GM12878 (cell line): ENCODE results near the gene FRMPD2. TPM values are rescaled to one million over a fixed set of nuclear protein-coding genes. Genes with fewer than 3 reads are reported as not detected.
A peak's percentile ranks its signal among the peaks of the same experiment; 100 is the strongest.

ENCODE experiments used
- BCL3 ChIP-seq: IDR thresholded peaks from 2 replicates; pipeline ENCODE4 v1.6.1; 2011; ENCODE audit warnings: borderline replicate concordance, low read depth, mild to moderate bottlenecking, moderate library complexity, low read length; ENCODE audit not compliant: insufficient read depth, poor library complexity, severe bottlenecking
- BHLHE40 ChIP-seq, 2 experiments: fragments of 450-650 bp in 1 of 2; IDR thresholded peaks; 2 replicates each; pipeline ENCODE4 v1.6.1; 2011 to 2017; ENCODE audit warnings: low read depth in 2 of 2, borderline replicate concordance in 1 of 2, improper control_type of control experiment in 1 of 2, low read length in 1 of 2, mild to moderate bottlenecking in 1 of 2
- BRCA1 ChIP-seq: IDR thresholded peaks from 2 replicates; pipeline ENCODE4 v1.6.1; 2011; ENCODE audit warnings: low read depth, low read length, improper control_type of control experiment
- CHD2 ChIP-seq: IDR thresholded peaks from 2 replicates; pipeline ENCODE4 v1.6.1; 2011; ENCODE audit warnings: low read depth, low read length, improper control_type of control experiment, borderline replicate concordance
- CHD4 ChIP-seq: fragments of 200-600 bp; sonication (generic); IDR thresholded peaks from 2 replicates; pipeline ENCODE4 v1.6.1; 2016; ENCODE audit warnings: mild to moderate bottlenecking
- CREB1 ChIP-seq: IDR thresholded peaks from 2 replicates; pipeline ENCODE4 v1.6.1; 2012; ENCODE audit warnings: low read depth, mild to moderate bottlenecking, inconsistent platforms
- EP300 ChIP-seq, 2 experiments: fragments of 150-350 bp in 1 of 2; IDR thresholded peaks; 2 replicates each; pipeline ENCODE4 v1.6.1; 2011 to 2012; ENCODE audit warnings: low read depth in 2 of 2, low read length in 2 of 2, borderline replicate concordance in 1 of 2, improper control_type of control experiment in 1 of 2, inconsistent platforms in 1 of 2; ENCODE audit not compliant: control insufficient read depth in 1 of 2
- FOS ChIP-seq: IDR thresholded peaks from 3 replicates; pipeline ENCODE4 v1.6.1; 2011; ENCODE audit warnings: borderline replicate concordance; ENCODE audit not compliant: insufficient read length; ENCODE audit errors: extremely low read depth
- GATAD2B ChIP-seq: fragments of 450-650 bp; conservative IDR thresholded peaks from 2 replicates; pipeline ENCODE4 v1.6.1; 2017; ENCODE audit warnings: low read depth, mild to moderate bottlenecking, moderate library complexity
- JUND ChIP-seq: IDR thresholded peaks from 2 replicates; pipeline ENCODE4 v1.6.1; 2012; ENCODE audit warnings: low read depth, mild to moderate bottlenecking, low read length, improper control_type of control experiment, moderate library complexity
- KDM1A ChIP-seq: fragments of 200-600 bp; sonication (generic); IDR thresholded peaks from 2 replicates; pipeline ENCODE4 v1.6.1; 2016; ENCODE audit warnings: borderline replicate concordance
- KLF5 ChIP-seq: fragments of 450-650 bp; IDR thresholded peaks from 2 replicates; pipeline ENCODE4 v1.6.1; 2014; ENCODE audit warnings: mild to moderate bottlenecking; ENCODE audit not compliant: partially characterized antibody
- MTA3 ChIP-seq: IDR thresholded peaks from 2 replicates; pipeline ENCODE4 v1.6.1; 2012; ENCODE audit warnings: low read length, inconsistent platforms, borderline replicate concordance
- POLR2AphosphoS5 ChIP-seq: IDR thresholded peaks from 2 replicates; pipeline ENCODE4 v1.6.1; 2011; ENCODE audit warnings: mild to moderate bottlenecking, low read length, inconsistent platforms
- POU2F2 ChIP-seq: IDR thresholded peaks from 3 replicates; pipeline ENCODE4 v1.6.1; 2011; ENCODE audit warnings: low read depth, mild to moderate bottlenecking, low read length, borderline replicate concordance
- RAD51 ChIP-seq: fragments of 450-650 bp; IDR thresholded peaks from 2 replicates; pipeline ENCODE4 v1.6.1; 2016; ENCODE audit warnings: moderate library complexity, mild to moderate bottlenecking, inconsistent platforms
- RCOR1 ChIP-seq: conservative IDR thresholded peaks from 2 replicates; pipeline ENCODE4 v1.6.1; 2012; ENCODE audit warnings: low read depth, low read length, improper control_type of control experiment
- RFX5 ChIP-seq: IDR thresholded peaks from 2 replicates; pipeline ENCODE4 v1.6.1; 2011; ENCODE audit warnings: low read depth, low read length, improper control_type of control experiment
- RUNX3 ChIP-seq: IDR thresholded peaks from 2 replicates; pipeline ENCODE4 v1.6.1; 2012; ENCODE audit warnings: low read length, inconsistent platforms
- SIX5 ChIP-seq: IDR thresholded peaks from 2 replicates; pipeline ENCODE4 v1.6.1; 2011; ENCODE audit warnings: mild to moderate bottlenecking, low read depth, low read length, moderate library complexity; ENCODE audit not compliant: severe bottlenecking
- SREBF1 ChIP-seq: IDR thresholded peaks from 2 replicates; pipeline ENCODE4 v1.6.1; 2012; ENCODE audit warnings: mild to moderate bottlenecking, low read length
- TCF12 ChIP-seq: IDR thresholded peaks from 2 replicates; pipeline ENCODE4 v1.6.1; 2011; ENCODE audit warnings: low read depth, mild to moderate bottlenecking, low read length
- ZBTB4 ChIP-seq: fragments of 450-650 bp; formaldehyde crosslinking; IDR thresholded peaks from 2 replicates; pipeline ENCODE4 v1.4.0; 2022; ENCODE audit warnings: mild to moderate bottlenecking, moderate library complexity
- polyA plus RNA-seq, 11 experiments: library from polyadenylated mRNA; depleted of rRNA in 4 of 11; unstranded in 6 of 11; stranded (reverse) in 5 of 11; fragments of >200 nt; fragmentation: Nextera tagmentation in 4 of 11; fragmentation: Illumina TruSeq in 1 of 11; extraction: Ambion mirVana in 4 of 11; extraction: Trizol in 1 of 11; gene quantifications; 1 replicate in 1 of 11; 2 replicates in 10 of 11; pipeline versions ENCODE4 v1.2.1 to v1.2.3, GENCODE V29; 2011 to 2016; ENCODE audit warnings: inconsistent platforms in 2 of 11, missing spikeins in 2 of 11, low read depth in 1 of 11
- total RNA-seq, 4 experiments: library from RNA; depleted of rRNA in 3 of 4; stranded (reverse); fragments of >200 nt in 3 of 4; fragmentation: Illumina TruSeq in 1 of 4; extraction: Trizol in 1 of 4; gene quantifications; 2 replicates each; pipeline versions ENCODE4 v1.2.1 to v1.2.3, GENCODE V29; 2013 to 2021
- TF ChIP-seq, protein P1 (sequence below): fragments of 450-650 bp; IDR thresholded peaks from 2 replicates; pipeline ENCODE4 v1.6.1; 2016; ENCODE audit warnings: mild to moderate bottlenecking
- TF ChIP-seq, protein P2 (sequence below): IDR thresholded peaks from 2 replicates; pipeline ENCODE4 v1.6.1; 2011; ENCODE audit warnings: mild to moderate bottlenecking, low read depth, low read length, moderate library complexity; ENCODE audit not compliant: insufficient replicate concordance

FRMPD2 gene
- total and polyA plus RNA-seq, 10 of the 15 experiments (the other 5 are each of a cell fraction or from before 2014, with no cell fraction given) = 0.38 to 5.7 (median 1.4) TPM

GRCh38 chr10:48282829-48283228 lies 8.3 kb upstream of the FRMPD2 start (continued):
- no peak for TF ChIP-seq KLF5
- no peak for TF ChIP-seq SREBF1
- TF ChIP-seq CHD4 = no peak
- 0 out of 2 replicates have a peak, but pooled peaks have one; percentile 15 for TF ChIP-seq TCF12
- peak; percentile 66; the same call in 1 of the 2 replicates for TF ChIP-seq GATAD2B
- TF ChIP-seq RUNX3 = peak; percentile 69
- 0 out of 3 replicates have a peak, but pooled peaks have one; percentile 24 for TF ChIP-seq POU2F2
- TF ChIP-seq RFX5 = no peak
- no peak for TF ChIP-seq RAD51
- TF ChIP-seq, protein P1, sequence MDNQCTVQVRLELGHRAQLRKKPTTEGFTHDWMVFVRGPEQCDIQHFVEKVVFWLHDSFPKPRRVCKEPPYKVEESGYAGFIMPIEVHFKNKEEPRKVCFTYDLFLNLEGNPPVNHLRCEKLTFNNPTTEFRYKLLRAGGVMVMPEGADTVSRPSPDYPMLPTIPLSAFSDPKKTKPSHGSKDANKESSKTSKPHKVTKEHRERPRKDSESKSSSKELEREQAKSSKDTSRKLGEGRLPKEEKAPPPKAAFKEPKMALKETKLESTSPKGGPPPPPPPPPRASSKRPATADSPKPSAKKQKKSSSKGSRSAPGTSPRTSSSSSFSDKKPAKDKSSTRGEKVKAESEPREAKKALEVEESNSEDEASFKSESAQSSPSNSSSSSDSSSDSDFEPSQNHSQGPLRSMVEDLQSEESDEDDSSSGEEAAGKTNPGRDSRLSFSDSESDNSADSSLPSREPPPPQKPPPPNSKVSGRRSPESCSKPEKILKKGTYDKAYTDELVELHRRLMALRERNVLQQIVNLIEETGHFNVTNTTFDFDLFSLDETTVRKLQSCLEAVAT = peak; percentile 93
- no peak for TF ChIP-seq SIX5
- peak; percentile 88 for TF ChIP-seq POLR2AphosphoS5
- TF ChIP-seq CHD2 = 0 out of 2 replicates have a peak, but pooled peaks have one; percentile 3
- peak in 1 of 2 experiments; percentile 48; a peak in 1 of 4 replicates for TF ChIP-seq BHLHE40 (IDR thresholded peaks at IDR 0.05; ENCODE audit: borderline replicate concordance in 1 of 2, low read depth in 2 of 2, low read length in 1 of 2)
- no peak for TF ChIP-seq BRCA1
- TF ChIP-seq ZBTB4 = no peak
- TF ChIP-seq JUND = no peak
- no peak for TF ChIP-seq CREB1
- TF ChIP-seq FOS = no peak
- peak; percentile 18 for TF ChIP-seq BCL3
- peak; percentile 18 to 47; a peak in 1 of 4 replicates for TF ChIP-seq EP300 (IDR thresholded peaks at IDR 0.05; ENCODE audit: borderline replicate concordance in 1 of 2, control insufficient read depth in 1 of 2, low read depth in 2 of 2, low read length in 2 of 2)
- no peak for TF ChIP-seq KDM1A
- TF ChIP-seq RCOR1 = no peak
- no peak for TF ChIP-seq MTA3
- TF ChIP-seq, protein P2, sequence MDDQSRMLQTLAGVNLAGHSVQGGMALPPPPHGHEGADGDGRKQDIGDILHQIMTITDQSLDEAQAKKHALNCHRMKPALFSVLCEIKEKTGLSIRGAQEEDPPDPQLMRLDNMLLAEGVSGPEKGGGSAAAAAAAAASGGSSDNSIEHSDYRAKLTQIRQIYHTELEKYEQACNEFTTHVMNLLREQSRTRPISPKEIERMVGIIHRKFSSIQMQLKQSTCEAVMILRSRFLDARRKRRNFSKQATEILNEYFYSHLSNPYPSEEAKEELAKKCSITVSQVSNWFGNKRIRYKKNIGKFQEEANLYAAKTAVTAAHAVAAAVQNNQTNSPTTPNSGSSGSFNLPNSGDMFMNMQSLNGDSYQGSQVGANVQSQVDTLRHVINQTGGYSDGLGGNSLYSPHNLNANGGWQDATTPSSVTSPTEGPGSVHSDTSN = no peak
